ENCODE results near the gene DSG3. TPM values are rescaled to one million over a fixed set of nuclear protein-coding genes. Genes with fewer than 3 reads are reported as not detected.
A peak's percentile ranks its signal among the peaks of the same experiment; 100 is the strongest.

DSG3 gene
- total and polyA plus RNA-seq, 2 donors, result 17.1 to 42.1 TPM

DNA sequence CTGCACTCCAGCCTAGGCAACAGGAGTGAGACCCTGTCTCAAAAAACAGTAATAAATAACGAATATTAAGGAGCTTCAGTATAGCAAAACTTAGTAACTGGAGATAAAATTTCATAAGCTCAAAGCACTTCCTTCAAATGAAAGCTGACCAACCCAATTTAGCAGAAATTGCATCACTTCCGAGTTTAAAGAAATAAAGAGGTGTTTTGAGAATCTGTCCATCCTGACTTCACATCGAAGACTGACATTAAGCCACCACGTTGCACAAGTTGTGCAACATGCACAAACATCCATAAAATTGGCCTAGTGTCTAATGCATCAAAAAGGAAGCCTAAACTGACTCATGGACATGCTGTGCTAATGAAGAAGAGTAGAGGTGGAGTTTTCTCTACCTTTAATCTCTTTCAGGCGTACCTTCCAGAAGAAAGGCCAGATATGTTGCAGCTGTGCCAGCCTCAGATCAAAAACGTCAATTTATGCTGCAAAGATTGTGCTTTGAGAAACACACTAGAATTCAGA, 7.7 kb upstream of the DSG3 start:
- 89% methylated on average over 6 of the region's 6 CpGs for WGBS
- no peak overlapping the region for H3K27ac ChIP-seq (ENCODE audit: low read depth in 1 of 2, low read length in 1 of 2)
- no peaks in the 10 kb centered on the region for H3K9me3 ChIP-seq (ENCODE audit: control insufficient read depth in 2 of 2, insufficient read depth in 1 of 2, low read length in 1 of 2)
- no peak for DNase-seq (ENCODE audit: low read depth in 6 of 9, low spot score in 9 of 9)
- H3K36me3 ChIP-seq (ENCODE audit: control insufficient read depth in 2 of 2, insufficient read depth in 2 of 2, low read length in 1 of 2), result no peaks in the 10 kb centered on the region
- no peak overlapping the region for H3K4me3 ChIP-seq (ENCODE audit: low read length in 2 of 2)
- no peaks in the 10 kb centered on the region for H3K27me3 ChIP-seq (ENCODE audit: control insufficient read depth in 2 of 2, insufficient read depth in 1 of 2, low read length in 1 of 2)
- no peaks in the 10 kb centered on the region for H3K4me1 ChIP-seq (ENCODE audit: control insufficient read depth in 2 of 2, insufficient read depth in 2 of 2, low read length in 2 of 2)

DNA sequence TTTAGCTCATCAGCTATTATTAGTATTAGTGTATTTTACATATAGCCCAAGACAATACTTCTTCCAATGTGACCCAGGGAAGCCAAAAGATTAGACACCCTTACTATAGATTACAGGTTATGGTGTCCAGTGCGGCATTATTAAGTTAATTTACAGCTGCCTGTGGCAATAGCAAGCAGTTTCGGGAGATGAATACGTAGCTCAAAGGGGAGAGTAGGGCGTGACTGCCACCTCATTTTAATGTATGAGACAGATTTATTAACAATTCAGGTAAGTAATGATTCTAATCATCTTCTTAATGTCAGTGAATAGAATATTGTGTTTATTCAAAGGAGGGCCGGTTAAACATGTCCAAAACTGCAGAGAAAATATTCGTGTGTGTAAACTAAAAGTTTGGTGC, 6.8 kb upstream of the DSG3 start:
- H3K36me3 ChIP-seq (ENCODE audit: control insufficient read depth in 2 of 2, insufficient read depth in 2 of 2, low read length in 1 of 2), result no peaks in the 10 kb centered on the region
- H3K27me3 ChIP-seq (ENCODE audit: control insufficient read depth in 2 of 2, insufficient read depth in 1 of 2, low read length in 1 of 2), result no peaks in the 10 kb centered on the region
- H3K27ac ChIP-seq (ENCODE audit: low read depth in 1 of 2, low read length in 1 of 2), result no peak overlapping the region
- no peaks in the 10 kb centered on the region for H3K9me3 ChIP-seq (ENCODE audit: control insufficient read depth in 2 of 2, insufficient read depth in 1 of 2, low read length in 1 of 2)
- H3K4me3 ChIP-seq (ENCODE audit: low read length in 2 of 2), result no peak overlapping the region
- WGBS, result 94% methylated on average over 6 of the region's 6 CpGs
- DNase-seq (ENCODE audit: low read depth in 6 of 9, low spot score in 9 of 9), result no peak
- no peaks in the 10 kb centered on the region for H3K4me1 ChIP-seq (ENCODE audit: control insufficient read depth in 2 of 2, insufficient read depth in 2 of 2, low read length in 2 of 2)

DNA sequence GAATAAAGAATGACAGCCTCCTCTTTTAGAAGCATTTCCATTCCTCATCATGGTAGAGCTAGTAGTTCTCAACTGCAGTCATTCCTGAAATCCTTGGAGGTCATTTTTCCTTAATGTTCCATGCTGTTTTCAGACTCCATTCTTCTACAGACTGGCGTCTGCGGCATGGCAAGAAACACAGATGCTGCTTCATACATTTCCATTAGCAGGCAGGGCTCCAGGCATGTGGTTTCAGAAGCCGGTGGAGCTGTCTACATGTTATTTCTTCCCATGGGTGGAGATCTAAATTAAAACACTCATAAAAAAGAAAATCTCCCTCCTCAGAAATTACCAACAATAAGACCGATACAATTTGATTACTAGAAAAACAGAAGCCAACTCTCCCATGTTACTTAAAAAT, 6.0 kb upstream of the DSG3 start:
- 93% methylated on average over 4 of the region's 4 CpGs for WGBS
- Histone ChIP-seq H3K27ac (ENCODE audit: low read depth in 1 of 2, low read length in 1 of 2) (no peak overlapping the region), H3K27me3 (ENCODE audit: control insufficient read depth in 2 of 2, insufficient read depth in 1 of 2, low read length in 1 of 2) (no peaks in the 10 kb centered on the region), H3K36me3 (ENCODE audit: control insufficient read depth in 2 of 2, insufficient read depth in 2 of 2, low read length in 1 of 2) (no peaks in the 10 kb centered on the region), H3K9me3 (ENCODE audit: control insufficient read depth in 2 of 2, insufficient read depth in 1 of 2, low read length in 1 of 2) (no peaks in the 10 kb centered on the region), H3K4me3 (ENCODE audit: low read length in 2 of 2) (no peak overlapping the region), H3K4me1 (ENCODE audit: control insufficient read depth in 2 of 2, insufficient read depth in 2 of 2, low read length in 2 of 2) (no peaks in the 10 kb centered on the region)
- no peak for DNase-seq (ENCODE audit: low read depth in 6 of 9, low spot score in 9 of 9)

DNA sequence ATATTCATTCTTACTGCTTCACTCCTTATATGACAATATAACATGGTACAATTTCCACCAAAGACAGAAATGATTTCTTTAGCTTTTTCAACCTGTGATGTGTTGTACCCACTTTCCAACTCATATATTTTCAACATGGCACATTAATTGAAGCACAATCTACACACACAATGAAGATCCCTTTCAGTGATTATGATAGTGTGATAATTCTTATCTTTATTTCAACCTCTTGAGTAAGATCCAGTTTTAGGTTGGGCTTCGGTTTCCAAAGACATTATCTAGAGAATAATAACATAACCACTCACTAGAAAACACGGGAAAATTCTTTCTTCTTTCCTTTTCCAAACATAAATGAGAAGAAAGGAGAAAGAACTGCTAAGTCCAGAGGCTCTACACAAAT, 3.4 kb upstream of the DSG3 start:
- Histone ChIP-seq H3K4me1 (ENCODE audit: control insufficient read depth in 2 of 2, insufficient read depth in 2 of 2, low read length in 2 of 2) (no peaks in the 10 kb centered on the region), H3K27me3 (ENCODE audit: control insufficient read depth in 2 of 2, insufficient read depth in 1 of 2, low read length in 1 of 2) (no peaks in the 10 kb centered on the region), H3K9me3 (ENCODE audit: control insufficient read depth in 2 of 2, insufficient read depth in 1 of 2, low read length in 1 of 2) (no peaks in the 10 kb centered on the region), H3K36me3 (ENCODE audit: control insufficient read depth in 2 of 2, insufficient read depth in 2 of 2, low read length in 1 of 2) (no peaks in the 10 kb centered on the region), H3K4me3 (ENCODE audit: low read length in 2 of 2) (no peak overlapping the region), H3K27ac (ENCODE audit: low read depth in 1 of 2, low read length in 1 of 2) (no peak overlapping the region)
- DNase-seq (ENCODE audit: low read depth in 6 of 9, low spot score in 9 of 9), result no peak
- 90% methylated on average over 2 of the region's 2 CpGs for WGBS

DNA sequence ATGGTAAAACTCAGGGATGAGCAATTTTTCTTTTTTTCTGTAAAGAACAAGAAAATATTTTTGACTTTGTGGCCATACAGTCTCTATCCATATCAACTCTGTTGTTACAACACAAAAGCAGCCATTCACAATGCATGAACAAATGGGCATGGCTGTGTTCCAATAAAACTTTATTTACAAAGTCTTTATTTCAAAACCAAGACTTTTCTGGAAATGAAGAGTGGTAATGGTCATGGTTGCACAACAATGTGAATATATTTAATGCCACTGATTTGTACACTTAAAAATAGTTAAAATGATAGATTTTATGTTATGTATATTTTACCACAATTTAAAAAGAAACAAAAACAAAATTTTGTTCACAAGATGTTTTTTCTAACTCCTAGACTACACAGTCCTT, 1.6 kb upstream of the DSG3 start:
- no peaks in the 10 kb centered on the region for H3K4me1 ChIP-seq (ENCODE audit: control insufficient read depth in 2 of 2, insufficient read depth in 2 of 2, low read length in 2 of 2)
- H3K27ac ChIP-seq (ENCODE audit: low read depth in 1 of 2, low read length in 1 of 2), result no peak overlapping the region
- H3K27me3 ChIP-seq (ENCODE audit: control insufficient read depth in 2 of 2, insufficient read depth in 1 of 2, low read length in 1 of 2), result no peaks in the 10 kb centered on the region

DNA sequence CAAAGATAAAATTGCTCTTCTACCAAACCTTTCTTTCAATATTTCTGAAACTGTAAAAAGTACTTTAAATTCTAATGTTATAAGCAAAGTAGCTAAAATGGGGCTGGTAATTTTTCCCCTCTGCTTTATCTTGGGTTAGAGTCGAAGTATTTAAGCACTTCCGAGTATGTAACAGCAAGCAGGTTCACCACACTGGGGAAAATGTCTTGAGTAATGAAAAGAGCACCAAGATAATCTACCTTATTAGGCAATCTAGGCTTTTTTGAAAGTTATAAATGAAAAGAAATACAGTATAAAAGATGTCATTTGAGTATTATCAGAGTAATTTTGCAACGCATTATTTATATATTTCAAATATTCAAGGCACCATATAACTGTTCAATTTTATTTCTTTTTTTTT, 687 bp upstream of the DSG3 start:
- no peaks in the 10 kb centered on the region for H3K27me3 ChIP-seq (ENCODE audit: control insufficient read depth in 2 of 2, insufficient read depth in 1 of 2, low read length in 1 of 2)
- WGBS, result 93% methylated on average over 3 of the region's 3 CpGs
- H3K4me1 ChIP-seq (ENCODE audit: control insufficient read depth in 2 of 2, insufficient read depth in 2 of 2, low read length in 2 of 2), result no peaks in the 10 kb centered on the region
- DNase-seq (ENCODE audit: low read depth in 6 of 9, low spot score in 9 of 9), result no peak
- H3K4me3 ChIP-seq (ENCODE audit: low read length in 2 of 2), result no peak overlapping the region
- no peaks in the 10 kb centered on the region for H3K9me3 ChIP-seq (ENCODE audit: control insufficient read depth in 2 of 2, insufficient read depth in 1 of 2, low read length in 1 of 2)
- H3K36me3 ChIP-seq (ENCODE audit: control insufficient read depth in 2 of 2, insufficient read depth in 2 of 2, low read length in 1 of 2), result no peaks in the 10 kb centered on the region
- no peak overlapping the region for H3K27ac ChIP-seq (ENCODE audit: low read depth in 1 of 2, low read length in 1 of 2)

More for the DNA sequence above, 1.6 kb upstream of the DSG3 start:
- Histone ChIP-seq H3K9me3 (ENCODE audit: control insufficient read depth in 2 of 2, insufficient read depth in 1 of 2, low read length in 1 of 2) (no peaks in the 10 kb centered on the region), H3K4me3 (ENCODE audit: low read length in 2 of 2) (no peak overlapping the region), H3K36me3 (ENCODE audit: control insufficient read depth in 2 of 2, insufficient read depth in 2 of 2, low read length in 1 of 2) (no peaks in the 10 kb centered on the region)
- no peak for DNase-seq (ENCODE audit: low read depth in 6 of 9, low spot score in 9 of 9)

DNA sequence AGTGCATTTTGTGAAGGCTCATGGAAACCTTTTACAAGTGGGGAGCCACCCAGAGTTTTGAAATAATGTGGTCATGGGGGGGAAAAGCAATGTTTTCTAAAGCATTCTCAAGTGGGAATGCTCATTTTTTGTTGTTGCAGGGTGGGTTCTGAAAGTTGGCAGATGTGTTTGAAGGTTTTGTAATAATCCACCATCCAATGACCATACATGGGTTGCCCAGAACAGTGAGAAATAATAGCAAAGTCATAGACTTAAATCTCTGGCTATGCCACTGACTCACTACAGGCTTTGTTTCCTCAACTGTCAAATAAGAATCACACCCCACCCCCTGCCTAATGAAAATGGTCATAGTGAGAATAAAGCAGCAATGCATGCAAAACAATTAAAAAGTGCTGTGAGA, 2.9 kb downstream of the DSG3 start:
- no peak for DNase-seq (ENCODE audit: low read depth in 6 of 9, low spot score in 9 of 9)
- Histone ChIP-seq H3K9me3 (ENCODE audit: control insufficient read depth in 2 of 2, insufficient read depth in 1 of 2, low read length in 1 of 2) (no peaks in the 10 kb centered on the region), H3K27ac (ENCODE audit: low read depth in 1 of 2, low read length in 1 of 2) (peak overlapping the region in 1 of 2 donors; percentile 43), H3K27me3 (ENCODE audit: control insufficient read depth in 2 of 2, insufficient read depth in 1 of 2, low read length in 1 of 2) (no peaks in the 10 kb centered on the region), H3K36me3 (ENCODE audit: control insufficient read depth in 2 of 2, insufficient read depth in 2 of 2, low read length in 1 of 2) (no peaks in the 10 kb centered on the region), H3K4me1 (ENCODE audit: control insufficient read depth in 2 of 2, insufficient read depth in 2 of 2, low read length in 2 of 2) (no peaks in the 10 kb centered on the region), H3K4me3 (ENCODE audit: low read length in 2 of 2) (no peak overlapping the region)

DNA sequence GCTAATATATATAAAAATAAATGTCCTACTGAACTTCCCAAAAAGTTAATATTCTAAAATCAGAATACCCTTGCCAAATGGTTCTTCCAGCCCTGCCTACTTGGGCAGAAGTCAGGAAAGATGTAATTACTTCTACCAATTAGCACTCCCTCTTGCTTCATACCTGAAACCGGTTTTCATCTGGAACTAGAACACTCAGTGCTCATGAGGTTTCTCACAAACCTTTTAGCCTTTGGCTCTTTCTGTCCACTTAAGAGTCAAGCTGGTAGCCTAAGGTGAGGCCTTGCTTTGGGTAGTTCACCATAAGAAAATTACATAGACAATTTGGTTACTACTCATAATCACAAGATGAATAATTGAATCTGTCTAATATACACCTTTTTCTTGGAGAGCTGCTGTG, 4.1 kb downstream of the DSG3 start:
- WGBS, result 92% methylated on average over 1 of the region's 1 CpG
- H3K9me3 ChIP-seq (ENCODE audit: control insufficient read depth in 2 of 2, insufficient read depth in 1 of 2, low read length in 1 of 2), result no peaks in the 10 kb centered on the region
- no peak overlapping the region for H3K4me3 ChIP-seq (ENCODE audit: low read length in 2 of 2)
- no peaks in the 10 kb centered on the region for H3K27me3 ChIP-seq (ENCODE audit: control insufficient read depth in 2 of 2, insufficient read depth in 1 of 2, low read length in 1 of 2)
- DNase-seq (ENCODE audit: low read depth in 6 of 9, low spot score in 9 of 9), result no peak
- no peak overlapping the region for H3K27ac ChIP-seq (ENCODE audit: low read depth in 1 of 2, low read length in 1 of 2)
- H3K36me3 ChIP-seq (ENCODE audit: control insufficient read depth in 2 of 2, insufficient read depth in 2 of 2, low read length in 1 of 2), result no peaks in the 10 kb centered on the region
- no peaks in the 10 kb centered on the region for H3K4me1 ChIP-seq (ENCODE audit: control insufficient read depth in 2 of 2, insufficient read depth in 2 of 2, low read length in 2 of 2)

DNA sequence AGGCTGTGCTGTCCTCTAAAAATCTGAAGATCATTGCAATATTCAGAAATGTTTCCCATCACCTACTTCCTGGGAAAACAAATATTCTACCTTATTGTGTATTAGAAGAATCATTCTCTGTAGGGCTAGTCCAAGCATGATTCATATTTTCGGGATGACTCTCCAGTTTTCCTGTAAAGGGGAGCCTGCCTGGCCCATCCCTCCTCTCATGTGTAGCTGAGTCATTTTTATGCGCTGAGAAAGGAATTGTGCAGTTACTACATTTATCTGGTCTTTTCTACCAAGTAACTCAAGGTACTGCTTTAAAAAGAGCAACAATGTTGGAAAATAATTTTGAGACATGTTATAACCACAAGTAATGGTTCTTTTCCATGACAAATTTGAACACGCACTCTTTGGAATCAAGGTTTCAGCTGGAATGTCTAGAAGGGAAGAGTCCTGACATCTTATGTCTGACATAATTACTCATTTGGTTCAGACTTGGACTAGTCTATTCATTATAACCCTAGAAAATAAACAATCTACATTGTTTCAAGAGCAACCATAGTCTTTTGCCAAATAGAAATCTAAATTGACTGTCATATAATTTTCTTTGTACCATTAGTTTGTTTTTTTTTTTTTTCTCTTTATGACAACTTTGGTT, 6.6 kb downstream of the DSG3 start:
- Histone ChIP-seq H3K9me3 (ENCODE audit: control insufficient read depth in 2 of 2, insufficient read depth in 1 of 2, low read length in 1 of 2) (no peaks in the 10 kb centered on the region), H3K27me3 (ENCODE audit: control insufficient read depth in 2 of 2, insufficient read depth in 1 of 2, low read length in 1 of 2) (no peaks in the 10 kb centered on the region), H3K4me3 (ENCODE audit: low read length in 2 of 2) (no peak overlapping the region), H3K4me1 (ENCODE audit: control insufficient read depth in 2 of 2, insufficient read depth in 2 of 2, low read length in 2 of 2) (no peaks in the 10 kb centered on the region), H3K36me3 (ENCODE audit: control insufficient read depth in 2 of 2, insufficient read depth in 2 of 2, low read length in 1 of 2) (no peaks in the 10 kb centered on the region), H3K27ac (ENCODE audit: low read depth in 1 of 2, low read length in 1 of 2) (peak overlapping the region in 1 of 2 donors; percentile 56)
- 85% methylated on average over 3 of the region's 3 CpGs for WGBS
- DNase-seq (ENCODE audit: low read depth in 6 of 9, low spot score in 9 of 9), result no peak

Measured in thymus (tissue), 11 donors.